Mesenchymal stem cell (in vitro differentiated cells and primary cell): ENCODE results near the gene MAZ.
"Not testable (repeated sequence)": the region's sequence is repeated elsewhere in the genome, so short reads cannot be mapped to it uniquely, and the experiment has no call there.

Source experiments
- DNase-seq: peaks from one replicate; pipeline ENCODE4 v3.0.0-alpha.2; 2013
- H2AFZ ChIP-seq: one replicate; pipeline ENCODE4 v1.6.1; 2013; ENCODE audit warnings: low read depth, mild to moderate bottlenecking, control low read depth, inconsistent platforms, low read length, moderate library complexity
- H2AK5ac ChIP-seq: 2 replicates; pipeline ENCODE4 v1.6.1; 2013; ENCODE audit warnings: low read length, moderate library complexity, mild to moderate bottlenecking, inconsistent platforms; ENCODE audit not compliant: severe bottlenecking
- H2BK120ac ChIP-seq: one replicate; pipeline ENCODE4 v1.6.1; 2013; ENCODE audit warnings: low read depth, mild to moderate bottlenecking, inconsistent platforms, low read length, moderate library complexity
- H2BK12ac ChIP-seq, 2 experiments: one replicate each; pipeline ENCODE4 v1.6.1; 2013; ENCODE audit warnings: inconsistent platforms in 2 of 2, low read length in 2 of 2, mild to moderate bottlenecking in 2 of 2, moderate library complexity in 2 of 2, control low read depth in 1 of 2
- H2BK15ac ChIP-seq: one replicate; pipeline ENCODE4 v1.6.1; 2013; ENCODE audit warnings: mild to moderate bottlenecking, low read depth, inconsistent platforms; ENCODE audit not compliant: poor library complexity, severe bottlenecking
- H2BK5ac ChIP-seq: 2 replicates; pipeline ENCODE4 v1.6.1; 2013; ENCODE audit warnings: low read depth, mild to moderate bottlenecking, low read length, control low read depth, inconsistent platforms; ENCODE audit not compliant: poor library complexity, severe bottlenecking
- H3K14ac ChIP-seq, 2 experiments: one replicate each; pipeline ENCODE4 v1.6.1; 2013; ENCODE audit warnings: inconsistent platforms in 2 of 2, low read length in 2 of 2, control low read depth in 1 of 2, mild to moderate bottlenecking in 1 of 2, moderate library complexity in 1 of 2
- H3K18ac ChIP-seq, 2 experiments: one replicate each; pipeline ENCODE4 v1.6.1; 2013; ENCODE audit warnings: inconsistent platforms in 2 of 2, low read length in 2 of 2, control low read depth in 1 of 2, low read depth in 1 of 2, mild to moderate bottlenecking in 1 of 2
- H3K23ac ChIP-seq, 2 experiments: one replicate each; pipeline ENCODE4 v1.6.1; 2013; ENCODE audit warnings: inconsistent platforms in 2 of 2, low read length in 2 of 2, mild to moderate bottlenecking in 2 of 2, moderate library complexity in 2 of 2, control low read depth in 1 of 2
- H3K27ac ChIP-seq: 2 replicates; pipeline ENCODE4 v1.5.1; 2013; ENCODE audit warnings: mild to moderate bottlenecking, moderate library complexity, low read length, control low read depth, inconsistent platforms; ENCODE audit not compliant: poor library complexity, severe bottlenecking
- H3K27me3 ChIP-seq, 2 experiments: 2 replicates each; pipeline versions ENCODE4 v1.6.1 to v1.7.0; 2013; ENCODE audit warnings: low read length in 2 of 2, mild to moderate bottlenecking in 2 of 2, moderate library complexity in 2 of 2, control low read depth in 1 of 2, inconsistent platforms in 1 of 2; ENCODE audit not compliant: control insufficient read depth in 1 of 2, insufficient read depth in 1 of 2
- H3K36me3 ChIP-seq, 2 experiments: 2 replicates each; pipeline versions ENCODE4 v1.6.1 to v1.7.0; 2013; ENCODE audit warnings: low read length in 2 of 2, control low read depth in 1 of 2, inconsistent platforms in 1 of 2, low read depth in 1 of 2, mild to moderate bottlenecking in 1 of 2; ENCODE audit not compliant: insufficient read depth in 2 of 2, control insufficient read depth in 1 of 2
- H3K4ac ChIP-seq, 2 experiments: one replicate each; pipeline ENCODE4 v1.6.1; 2013; ENCODE audit warnings: inconsistent platforms in 2 of 2, low read length in 2 of 2, mild to moderate bottlenecking in 2 of 2, moderate library complexity in 2 of 2, control low read depth in 1 of 2, low read depth in 1 of 2
- H3K4me1 ChIP-seq: 2 replicates; pipeline ENCODE4 v1.6.1; 2013; ENCODE audit warnings: low read depth, low read length, control low read depth; ENCODE audit not compliant: control insufficient read depth, insufficient read depth
- H3K4me2 ChIP-seq: 2 replicates; pipeline ENCODE4 v1.6.1; 2013; ENCODE audit warnings: low read length, mild to moderate bottlenecking, inconsistent platforms; ENCODE audit not compliant: poor library complexity, severe bottlenecking
- H3K4me3 ChIP-seq, 2 experiments: 2 replicates each; pipeline versions ENCODE4 v1.5.1 to v1.7.0; 2013; ENCODE audit warnings: low read length in 2 of 2, mild to moderate bottlenecking in 2 of 2, control low read depth in 1 of 2, low read depth in 1 of 2; ENCODE audit not compliant: insufficient read depth in 1 of 2
- H3K79me1 ChIP-seq: replicated peaks from 2 replicates; pipeline ENCODE4 v1.6.1; 2013; ENCODE audit warnings: mild to moderate bottlenecking, control low read depth, low read length, inconsistent platforms; ENCODE audit not compliant: poor library complexity, severe bottlenecking
- H3K9ac ChIP-seq: 2 replicates; pipeline ENCODE4 v1.7.0; 2013; ENCODE audit warnings: mild to moderate bottlenecking, low read length, moderate library complexity
- H3K9me3 ChIP-seq: 2 replicates; pipeline ENCODE4 v1.7.0; 2013; ENCODE audit warnings: mild to moderate bottlenecking, low read length; ENCODE audit not compliant: control insufficient read depth
- H4K8ac ChIP-seq: one replicate; pipeline ENCODE4 v1.6.1; 2013; ENCODE audit warnings: inconsistent platforms, mild to moderate bottlenecking, low read length, moderate library complexity
- H4K91ac ChIP-seq: one replicate; pipeline ENCODE4 v1.6.1; 2013; ENCODE audit warnings: mild to moderate bottlenecking, low read length, inconsistent platforms
- WGBS: methylation state at CpG from one replicate; pipeline ENCODE4 v1.1.7; 2013; ENCODE audit warnings: mixed read lengths; 5-methylcytosine and 5-hydroxymethylcytosine counted together

Gene MAZ

GRCh38 chr16:29760567-29761279 lies 45.6 kb upstream of the MAZ start:
- Histone ChIP-seq H2BK12ac (no peak overlapping the region), H3K79me1 (no peaks in the 10 kb centered on the region), H3K14ac (no peak overlapping the region), H3K27ac (no peak overlapping the region), H3K36me3 (no peaks in the 10 kb centered on the region), H3K4ac (no peak overlapping the region), H3K18ac (no peak overlapping the region), H2BK5ac (no peak overlapping the region), H3K9me3 (no peaks in the 10 kb centered on the region), H2BK120ac (no peak overlapping the region), H3K4me2 (no peak overlapping the region), H2AFZ (no peak overlapping the region), H3K23ac (no peak overlapping the region), H3K4me1 (peaks cover 5% of the 10 kb centered on the region), H3K27me3 (peaks cover 8 to 23% of the 10 kb centered on the region in 2 experiments), H2BK15ac (no peak overlapping the region), H3K4me3 (no peak overlapping the region), H4K91ac (no peak overlapping the region), H4K8ac (no peak overlapping the region), H3K9ac (no peak overlapping the region), H2AK5ac (no peak overlapping the region)
- WGBS: 71% methylated on average over 8 of the region's 9 CpGs
- DNase-seq: no peak

- H2BK15ac ChIP-seq: not testable (repeated sequence)
Measured at GRCh38 chr16:29761280-29761651, 45.1 kb upstream of the MAZ start.

DNA sequence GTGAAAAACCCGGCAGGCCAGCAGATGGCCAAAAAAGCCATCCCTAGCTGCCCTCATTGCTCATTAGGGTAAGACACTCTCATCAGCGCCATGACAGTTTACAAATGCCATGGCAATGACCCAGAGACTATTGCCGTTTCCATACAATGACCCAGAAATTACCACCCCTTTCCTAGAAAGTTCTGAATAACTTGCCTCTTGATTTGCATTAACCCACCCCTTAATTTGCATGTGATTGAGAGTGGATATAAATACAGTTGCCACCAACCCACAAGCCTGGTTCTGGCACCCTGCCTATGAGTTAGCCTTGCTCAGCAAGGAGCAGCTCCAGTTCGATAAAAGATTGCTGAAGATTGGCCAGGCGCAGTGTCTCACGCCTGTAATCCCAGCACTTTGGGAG lies 44.4 kb upstream of the MAZ start:
- Histone ChIP-seq H3K9ac (no peak overlapping the region), H3K79me1 (no peaks in the 10 kb centered on the region), H4K8ac (no peak overlapping the region), H4K91ac (no peak overlapping the region), H3K4me3 (no peak overlapping the region), H2BK5ac (no peak overlapping the region), H3K18ac (no peak overlapping the region), H3K36me3 (no peaks in the 10 kb centered on the region), H3K4me2 (no peak overlapping the region), H3K14ac (no peak overlapping the region), H2BK15ac (no peak overlapping the region), H3K23ac (no peak overlapping the region), H3K4ac (no peak overlapping the region), H2BK120ac (no peak overlapping the region), H3K4me1 (peaks cover 5% of the 10 kb centered on the region), H2AK5ac (no peak overlapping the region), H3K27ac (no peak overlapping the region), H3K27me3 (peaks cover 8 to 23% of the 10 kb centered on the region in 2 experiments), H3K9me3 (no peaks in the 10 kb centered on the region), H2BK12ac (no peak overlapping the region), H2AFZ (no peak overlapping the region)
- no peak for DNase-seq
- WGBS: 86% methylated on average over 5 of the region's 6 CpGs

More at GRCh38 chr16:29761280-29761651, 45.1 kb upstream of the MAZ start:
- H3K4ac ChIP-seq, H3K18ac ChIP-seq, H3K9ac ChIP-seq, H3K23ac ChIP-seq, H2BK5ac ChIP-seq, DNase-seq, H2BK12ac ChIP-seq, H3K79me1 ChIP-seq, H3K14ac ChIP-seq, H4K91ac ChIP-seq, H3K9me3 ChIP-seq, H2AK5ac ChIP-seq, H3K4me1 ChIP-seq, H2AFZ ChIP-seq, H3K4me3 ChIP-seq, H2BK120ac ChIP-seq, H3K36me3 ChIP-seq, H4K8ac ChIP-seq, H3K27ac ChIP-seq, H3K4me2 ChIP-seq: not testable (repeated sequence)
- 83% methylated on average over 7 of the region's 8 CpGs for WGBS
- peaks cover 8 to 23% of the 10 kb centered on the region in 2 experiments for H3K27me3 ChIP-seq

DNA sequence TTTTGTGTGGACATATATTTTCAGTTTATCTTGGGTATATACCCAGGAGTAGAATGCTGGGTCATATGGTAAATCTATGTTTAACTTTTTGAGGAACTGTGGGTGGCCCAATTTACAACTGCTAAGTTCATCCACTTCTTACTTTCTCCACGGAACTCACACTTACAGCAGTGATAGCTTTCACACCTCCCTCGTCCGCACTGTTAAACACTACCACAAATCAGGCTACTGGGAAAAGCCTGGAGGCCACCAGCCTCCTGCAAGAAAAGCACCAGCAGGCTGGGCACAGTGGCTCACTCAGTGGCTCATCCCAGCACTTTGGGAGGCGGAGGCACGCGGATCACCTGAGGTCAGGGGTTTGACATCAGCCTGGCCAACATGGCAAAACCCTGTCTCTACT lies 43.0 kb upstream of the MAZ start:
- Histone ChIP-seq H3K36me3 (no peaks in the 10 kb centered on the region), H2AK5ac (no peak overlapping the region), H3K4ac (no peak overlapping the region), H3K18ac (no peak overlapping the region), H3K23ac (no peak overlapping the region), H2BK120ac (no peak overlapping the region), H2AFZ (no peak overlapping the region), H3K27me3 (peaks cover 8 to 23% of the 10 kb centered on the region in 2 experiments), H3K14ac (no peak overlapping the region), H2BK12ac (no peak overlapping the region), H3K9ac (no peak overlapping the region), H3K27ac (no peak overlapping the region), H3K79me1 (no peaks in the 10 kb centered on the region), H3K4me2 (no peak overlapping the region), H2BK15ac (no peak overlapping the region), H4K8ac (no peak overlapping the region), H3K9me3 (no peaks in the 10 kb centered on the region), H3K4me1 (peaks cover 2% of the 10 kb centered on the region), H2BK5ac (no peak overlapping the region), H4K91ac (no peak overlapping the region), H3K4me3 (no peak overlapping the region)
- DNase-seq: no peak
- 87% methylated on average over 6 of the region's 6 CpGs for WGBS
